AG10803 (cell line): ENCODE results near the gene IDE.
A peak's percentile ranks its signal among the peaks of the same experiment; 100 is the strongest.

Experiments
- DNase-seq: peaks from one replicate; pipeline ENCODE4 v3.0.0; 2010; ENCODE audit warnings: low read depth
- H3K4me3 ChIP-seq: 2 replicates; pipeline ENCODE4 v1.5.1; 2011; ENCODE audit warnings: mild to moderate bottlenecking, low read length, control low read depth
- CTCF ChIP-seq: conservative IDR thresholded peaks from 2 replicates; pipeline ENCODE4 v1.5.1; 2011; ENCODE audit warnings: mild to moderate bottlenecking, low read length, control low read depth, inconsistent platforms

IDE gene

DNA sequence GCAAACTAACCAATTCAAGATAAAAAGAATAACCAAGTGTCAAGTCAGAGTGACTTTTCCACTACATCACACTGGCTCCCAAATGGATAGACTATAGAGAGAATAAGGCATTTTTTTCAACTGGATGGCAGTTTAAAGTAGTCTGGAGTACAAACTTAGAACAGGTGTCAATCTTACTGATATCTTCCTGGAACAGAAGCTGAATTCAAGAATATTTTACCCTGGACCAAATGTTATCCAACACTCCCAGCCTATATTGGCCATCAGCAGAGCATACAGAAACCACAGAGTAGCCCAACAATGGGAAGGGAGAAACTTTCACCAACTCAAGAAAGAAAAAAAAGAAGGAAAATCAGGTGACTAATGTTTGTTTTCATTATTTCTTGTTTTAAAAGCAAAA is 11.5 kb downstream of the IDE start:
- DNase-seq: no peak
- no peak for TF ChIP-seq CTCF
- H3K4me3 ChIP-seq: no peak overlapping the region

DNA sequence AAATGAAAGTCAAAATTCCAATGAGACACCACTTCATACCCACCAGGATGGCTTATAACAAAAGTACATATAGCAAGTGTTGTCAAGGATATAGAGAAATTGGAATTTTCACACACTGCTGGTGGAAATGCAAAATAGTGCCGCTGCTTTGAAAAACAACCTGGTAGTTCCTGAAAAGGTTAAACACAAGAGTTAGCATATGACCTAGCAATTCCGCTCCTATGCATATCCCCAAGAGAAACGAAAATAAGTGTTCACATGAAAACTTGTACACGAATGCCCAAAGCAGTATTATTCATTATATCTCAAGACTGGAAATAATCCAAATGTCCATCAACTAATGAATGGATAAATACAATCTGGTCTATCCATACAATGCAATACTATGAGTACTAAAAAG is 14.8 kb downstream of the IDE start:
- no peak for TF ChIP-seq CTCF
- DNase-seq: no peak
- no peak overlapping the region for H3K4me3 ChIP-seq

GRCh38 chr10:92553959-92554358 is 19.9 kb downstream of the IDE start:
- no peak overlapping the region for H3K4me3 ChIP-seq
- no peak for TF ChIP-seq CTCF
- no peak for DNase-seq

DNA sequence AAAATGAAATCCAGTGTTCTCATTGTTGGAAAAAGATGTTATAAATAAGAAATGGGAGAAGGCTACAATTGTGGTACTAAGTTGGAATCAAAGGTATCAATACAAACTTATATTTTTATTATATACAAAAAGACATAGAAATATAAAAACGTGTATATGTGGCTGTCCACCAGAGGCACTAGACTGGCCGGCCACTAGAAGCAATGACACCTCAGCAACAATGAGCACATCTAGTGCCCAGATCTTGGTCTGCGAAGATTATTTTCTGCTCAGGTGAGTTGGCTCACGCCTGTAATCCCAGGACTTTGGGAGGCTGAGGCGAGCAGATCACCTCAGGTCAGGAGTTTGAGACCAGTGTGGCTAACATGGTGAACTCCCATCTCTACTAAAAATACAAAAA is 21.6 kb downstream of the IDE start:
- TF ChIP-seq CTCF: peak; percentile 19; the same call in 1 of the 2 replicates
- H3K4me3 ChIP-seq: no peak overlapping the region
- no peak for DNase-seq

DNA sequence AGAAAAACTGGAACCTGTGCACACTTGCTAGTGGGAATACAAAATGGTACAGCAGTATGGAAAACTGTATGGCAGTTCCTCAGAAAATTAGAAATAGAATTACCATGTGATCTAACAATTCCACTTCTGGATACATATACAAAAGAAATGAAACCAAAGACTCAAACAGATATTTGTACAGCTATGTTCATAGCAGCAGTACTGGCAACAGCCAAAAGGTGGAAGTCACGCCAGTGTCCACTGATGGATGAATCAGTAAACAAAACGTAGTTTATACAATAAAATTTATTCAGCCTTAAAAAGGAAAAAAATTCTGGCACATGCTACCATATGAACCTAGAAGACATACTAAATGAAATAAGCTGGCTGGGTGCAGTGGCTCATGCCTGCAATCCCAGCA is 23.0 kb downstream of the IDE start:
- no peak for TF ChIP-seq CTCF
- no peak for DNase-seq
- H3K4me3 ChIP-seq: no peak overlapping the region

GRCh38 chr10:92547676-92548075 is 26.2 kb downstream of the IDE start:
- H3K4me3 ChIP-seq: no peak overlapping the region
- no peak for DNase-seq
- TF ChIP-seq CTCF: no peak

GRCh38 chr10:92545556-92545955 is 28.3 kb downstream of the IDE start:
- no peak for TF ChIP-seq CTCF
- no peak for DNase-seq
- H3K4me3 ChIP-seq: no peak overlapping the region
